ENCODE measurements around the gene LTB4R2. TPM values are rescaled to one million over a fixed set of nuclear protein-coding genes. Genes with fewer than 3 reads are reported as not detected.

The LTB4R2 gene
- total and polyA plus RNA-seq, 2 donors (not counting 1 experiment from before 2014, with no cell fraction given), result 0.23 to 1.8 TPM

DNA sequence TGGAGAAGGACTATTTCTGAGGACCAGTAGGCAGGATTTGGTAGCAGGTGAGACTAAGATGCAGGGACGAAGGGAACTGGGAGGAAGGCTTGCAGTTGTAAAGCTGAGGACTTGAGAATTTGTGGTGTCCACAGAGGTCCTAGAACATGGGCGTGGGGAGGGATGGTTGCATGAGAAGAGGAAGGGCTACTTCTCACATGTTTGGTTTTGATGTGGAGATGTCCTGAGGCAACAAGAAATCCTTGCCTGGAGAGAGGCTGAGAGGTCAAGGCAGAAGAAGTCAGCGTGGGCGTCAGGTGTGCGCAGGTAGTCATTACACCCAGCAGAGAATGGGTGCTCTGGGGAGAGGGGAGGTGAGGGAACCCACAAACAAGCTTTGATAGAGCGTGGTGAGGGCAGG lies 32.9 kb upstream of the LTB4R2 start:
- Histone ChIP-seq H3K27me3 (ENCODE audit: control insufficient read depth, insufficient read depth, low read length) (no peaks in the 10 kb centered on the region), H3K9me3 (ENCODE audit: control insufficient read depth, insufficient read depth, low read depth, low read length) (no peaks in the 10 kb centered on the region), H4K20me1 (ENCODE audit: control insufficient read depth, extremely low read depth, insufficient read depth, low read length) (no peaks in the 10 kb centered on the region), H3K27ac (ENCODE audit: insufficient read depth, low read length) (no peak overlapping the region), H2AFZ (ENCODE audit: low read length) (no peak overlapping the region), H3K36me3 (ENCODE audit: control insufficient read depth, insufficient read depth, low read length) (no peaks in the 10 kb centered on the region), H3K4me1 (ENCODE audit: control insufficient read depth, extremely low read depth, insufficient read depth, low read length) (no peaks in the 10 kb centered on the region), H3K4me2 (ENCODE audit: extremely low read depth, insufficient read depth, low read length) (no peak overlapping the region), H3K9ac (ENCODE audit: insufficient read depth, low read length) (no peak overlapping the region), H3K79me2 (ENCODE audit: control insufficient read depth, insufficient read depth, low read length) (no peaks in the 10 kb centered on the region), H3K4me3 (replicated peaks in 1 of 4; ENCODE audit: control extremely low read depth in 1 of 4, insufficient read depth in 1 of 4, low read depth in 3 of 4, low read length in 4 of 4) (no peak overlapping the region)
- TF ChIP-seq EZH2 (IDR thresholded peaks at IDR 0.05; ENCODE audit: low read length, missing control alignments), result no peak
- TF ChIP-seq, protein P1, sequence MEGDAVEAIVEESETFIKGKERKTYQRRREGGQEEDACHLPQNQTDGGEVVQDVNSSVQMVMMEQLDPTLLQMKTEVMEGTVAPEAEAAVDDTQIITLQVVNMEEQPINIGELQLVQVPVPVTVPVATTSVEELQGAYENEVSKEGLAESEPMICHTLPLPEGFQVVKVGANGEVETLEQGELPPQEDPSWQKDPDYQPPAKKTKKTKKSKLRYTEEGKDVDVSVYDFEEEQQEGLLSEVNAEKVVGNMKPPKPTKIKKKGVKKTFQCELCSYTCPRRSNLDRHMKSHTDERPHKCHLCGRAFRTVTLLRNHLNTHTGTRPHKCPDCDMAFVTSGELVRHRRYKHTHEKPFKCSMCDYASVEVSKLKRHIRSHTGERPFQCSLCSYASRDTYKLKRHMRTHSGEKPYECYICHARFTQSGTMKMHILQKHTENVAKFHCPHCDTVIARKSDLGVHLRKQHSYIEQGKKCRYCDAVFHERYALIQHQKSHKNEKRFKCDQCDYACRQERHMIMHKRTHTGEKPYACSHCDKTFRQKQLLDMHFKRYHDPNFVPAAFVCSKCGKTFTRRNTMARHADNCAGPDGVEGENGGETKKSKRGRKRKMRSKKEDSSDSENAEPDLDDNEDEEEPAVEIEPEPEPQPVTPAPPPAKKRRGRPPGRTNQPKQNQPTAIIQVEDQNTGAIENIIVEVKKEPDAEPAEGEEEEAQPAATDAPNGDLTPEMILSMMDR (conservative IDR thresholded peaks at IDR 0.05 in 1 of 2, IDR thresholded peaks at IDR 0.05 in 1 of 2; ENCODE audit: low read depth in 1 of 2, low read length in 2 of 2), result no peak
- no peak for DNase-seq (ENCODE audit: low read depth in 2 of 2)

DNA sequence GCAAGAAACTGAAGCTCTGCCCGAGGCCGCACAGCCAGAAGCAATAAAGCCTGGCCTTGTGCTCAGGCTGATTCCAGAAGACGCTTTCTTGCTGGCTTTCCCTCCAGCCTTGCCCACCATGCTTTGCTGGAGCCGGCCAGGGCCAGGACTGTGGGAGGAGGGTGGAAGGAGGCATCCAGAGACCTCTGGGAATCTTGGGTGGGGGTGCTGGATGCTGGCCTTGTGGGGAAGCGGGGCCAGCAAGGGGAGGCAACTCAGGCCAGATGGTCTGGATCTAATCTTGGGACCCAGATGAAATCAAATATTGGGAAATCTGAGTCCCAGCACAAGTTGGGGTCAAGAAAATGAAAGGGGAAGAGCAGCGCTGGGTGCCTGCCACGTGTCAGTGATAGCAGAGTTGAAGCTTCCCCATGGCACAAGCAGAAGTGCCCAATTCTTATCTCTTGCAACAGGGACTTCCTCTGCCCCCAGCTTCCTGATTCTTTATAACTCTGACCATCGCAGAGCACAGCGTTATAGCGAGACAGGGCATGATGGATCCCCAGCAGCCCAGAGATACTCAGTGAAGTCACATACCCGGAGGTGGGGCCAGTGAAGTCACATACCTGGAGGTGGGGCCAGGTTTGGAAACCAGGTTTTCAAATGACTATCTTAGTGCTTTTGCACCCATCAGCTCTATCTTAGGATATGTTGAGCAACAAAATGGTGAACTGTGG lies 32.2 kb upstream of the LTB4R2 start:
- Histone ChIP-seq H3K79me2 (ENCODE audit: control insufficient read depth, insufficient read depth, low read length) (no peaks in the 10 kb centered on the region), H3K27me3 (ENCODE audit: control insufficient read depth, insufficient read depth, low read length) (no peaks in the 10 kb centered on the region), H3K36me3 (ENCODE audit: control insufficient read depth, insufficient read depth, low read length) (no peaks in the 10 kb centered on the region), H3K4me1 (ENCODE audit: control insufficient read depth, extremely low read depth, insufficient read depth, low read length) (no peaks in the 10 kb centered on the region), H2AFZ (ENCODE audit: low read length) (no peak overlapping the region), H3K9me3 (ENCODE audit: control insufficient read depth, insufficient read depth, low read depth, low read length) (no peaks in the 10 kb centered on the region), H3K27ac (ENCODE audit: insufficient read depth, low read length) (no peak overlapping the region), H4K20me1 (ENCODE audit: control insufficient read depth, extremely low read depth, insufficient read depth, low read length) (no peaks in the 10 kb centered on the region), H3K4me3 (replicated peaks in 1 of 4; ENCODE audit: control extremely low read depth in 1 of 4, insufficient read depth in 1 of 4, low read depth in 3 of 4, low read length in 4 of 4) (no peak overlapping the region), H3K9ac (ENCODE audit: insufficient read depth, low read length) (no peak overlapping the region), H3K4me2 (ENCODE audit: extremely low read depth, insufficient read depth, low read length) (no peak overlapping the region)
- no peak for DNase-seq (ENCODE audit: low read depth in 2 of 2)
- TF ChIP-seq, protein P1 (conservative IDR thresholded peaks at IDR 0.05 in 1 of 2, IDR thresholded peaks at IDR 0.05 in 1 of 2; ENCODE audit: low read depth in 1 of 2, low read length in 2 of 2), result no peak
- no peak for TF ChIP-seq EZH2 (IDR thresholded peaks at IDR 0.05; ENCODE audit: low read length, missing control alignments)

DNA sequence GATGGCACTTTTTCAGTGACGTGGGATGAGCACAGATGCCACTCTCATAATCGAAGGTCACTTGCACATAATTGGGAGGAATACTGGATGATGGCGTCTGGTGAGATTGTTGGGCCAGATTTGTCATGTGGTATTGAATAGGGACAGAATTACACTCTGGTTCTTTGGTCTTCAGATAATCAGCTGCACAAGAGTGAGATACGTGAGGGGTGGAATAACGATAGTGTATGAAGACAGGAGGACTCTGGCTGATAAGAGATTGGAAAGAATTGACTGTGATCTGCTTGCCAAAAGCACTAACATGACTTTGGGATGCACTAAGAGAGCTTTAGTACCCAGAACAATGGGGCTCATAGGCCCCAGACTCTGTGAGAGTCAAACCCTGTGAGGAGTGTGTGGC lies 31.5 kb upstream of the LTB4R2 start:
- no peaks in the 10 kb centered on the region for H3K9me3 ChIP-seq (ENCODE audit: control insufficient read depth, insufficient read depth, low read depth, low read length)
- H3K36me3 ChIP-seq (ENCODE audit: control insufficient read depth, insufficient read depth, low read length), result no peaks in the 10 kb centered on the region
- H3K9ac ChIP-seq (ENCODE audit: insufficient read depth, low read length), result no peak overlapping the region
- H4K20me1 ChIP-seq (ENCODE audit: control insufficient read depth, extremely low read depth, insufficient read depth, low read length), result no peaks in the 10 kb centered on the region
- no peaks in the 10 kb centered on the region for H3K4me1 ChIP-seq (ENCODE audit: control insufficient read depth, extremely low read depth, insufficient read depth, low read length)
- H3K79me2 ChIP-seq (ENCODE audit: control insufficient read depth, insufficient read depth, low read length), result no peaks in the 10 kb centered on the region
- no peaks in the 10 kb centered on the region for H3K27me3 ChIP-seq (ENCODE audit: control insufficient read depth, insufficient read depth, low read length)
- H2AFZ ChIP-seq (ENCODE audit: low read length), result no peak overlapping the region
- H3K4me2 ChIP-seq (ENCODE audit: extremely low read depth, insufficient read depth, low read length), result no peak overlapping the region
- H3K27ac ChIP-seq (ENCODE audit: insufficient read depth, low read length), result no peak overlapping the region
- DNase-seq (ENCODE audit: low read depth in 2 of 2), result no peak
- no peak for TF ChIP-seq EZH2 (IDR thresholded peaks at IDR 0.05; ENCODE audit: low read length, missing control alignments)
- TF ChIP-seq, protein P1 (conservative IDR thresholded peaks at IDR 0.05 in 1 of 2, IDR thresholded peaks at IDR 0.05 in 1 of 2; ENCODE audit: low read depth in 1 of 2, low read length in 2 of 2), result no peak
- H3K4me3 ChIP-seq (replicated peaks in 1 of 4; ENCODE audit: control extremely low read depth in 1 of 4, insufficient read depth in 1 of 4, low read depth in 3 of 4, low read length in 4 of 4), result no peak overlapping the region
